ENCODE results near the gene CRIP2.

The CRIP2 gene

DNA sequence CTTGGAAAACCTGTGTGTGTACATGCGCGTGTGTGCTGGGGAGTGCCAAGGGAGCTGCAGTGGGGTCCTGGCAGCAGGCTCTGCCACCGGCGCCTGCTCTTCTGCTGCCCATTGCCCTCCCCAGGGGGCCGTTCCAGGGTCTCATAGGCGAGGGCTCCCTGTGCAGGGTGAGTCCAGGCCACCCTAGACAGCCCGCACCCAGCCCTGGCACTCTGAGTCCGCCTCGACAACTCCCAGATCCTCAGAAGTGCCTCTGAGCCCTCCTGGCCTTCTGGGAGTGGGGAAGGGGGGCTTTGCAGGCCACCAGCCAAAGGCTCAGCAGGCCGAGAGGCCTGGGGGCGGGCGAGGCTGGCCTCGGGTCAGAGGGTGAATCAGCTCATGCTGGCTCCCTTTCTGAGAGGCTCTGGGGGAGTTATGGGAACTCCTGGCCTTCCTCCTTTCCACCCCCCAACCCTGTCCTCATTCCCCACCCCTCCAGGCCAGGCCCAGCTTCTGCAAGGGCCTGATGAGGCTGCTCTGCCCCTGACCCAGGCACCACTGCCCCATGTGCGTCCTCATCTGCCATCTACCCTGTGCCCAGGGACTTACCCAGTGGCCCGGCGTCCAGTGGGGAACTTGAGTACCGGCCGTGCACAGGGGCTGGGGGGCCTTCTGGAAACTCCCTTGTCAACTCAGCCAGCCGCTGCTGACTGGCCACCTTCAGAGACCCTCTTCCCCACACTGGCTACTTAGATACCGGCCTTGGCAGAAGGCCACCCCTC lies 14.3 kb downstream of the CRIP2 start:
- DNase-seq: no peak

DNA sequence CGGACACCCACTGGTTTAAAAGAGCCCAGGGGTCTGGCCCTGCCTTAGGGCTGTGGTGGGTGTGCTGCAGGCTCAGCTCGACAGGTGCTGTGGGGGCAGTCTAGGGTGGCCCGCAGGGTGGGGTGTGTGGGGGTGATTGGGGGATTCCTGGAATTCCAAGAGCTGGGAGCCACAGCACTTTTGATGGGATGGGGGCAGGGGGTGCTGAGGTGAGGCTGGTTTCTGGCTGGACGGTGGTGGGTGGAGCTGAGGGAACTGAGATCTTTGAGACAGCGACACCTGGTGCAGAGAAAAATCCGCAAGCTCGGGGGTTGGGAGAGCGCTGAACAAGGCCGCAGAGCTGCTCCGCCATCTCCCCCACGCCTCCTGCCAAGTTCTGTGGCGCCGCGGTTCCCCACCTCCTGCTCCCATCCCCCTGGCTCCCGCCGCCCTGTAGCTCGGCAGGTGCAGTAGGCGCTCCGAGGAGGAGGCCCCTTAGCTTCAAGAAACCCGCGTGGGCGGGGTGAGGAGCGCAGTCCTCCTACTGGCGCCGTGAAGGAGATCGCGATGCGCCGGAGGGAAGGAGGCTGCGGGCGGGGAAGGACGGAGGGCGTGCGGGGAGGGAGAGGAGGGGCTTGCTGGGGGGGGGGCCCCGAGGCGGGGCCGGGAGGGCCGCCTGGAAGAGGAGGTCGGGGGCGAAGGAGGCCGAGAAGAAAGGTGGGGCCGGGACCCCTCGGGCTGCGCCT lies 15.1 kb downstream of the CRIP2 start:
- DNase-seq: peak; percentile 74 to 93 (median 87)

DNA sequence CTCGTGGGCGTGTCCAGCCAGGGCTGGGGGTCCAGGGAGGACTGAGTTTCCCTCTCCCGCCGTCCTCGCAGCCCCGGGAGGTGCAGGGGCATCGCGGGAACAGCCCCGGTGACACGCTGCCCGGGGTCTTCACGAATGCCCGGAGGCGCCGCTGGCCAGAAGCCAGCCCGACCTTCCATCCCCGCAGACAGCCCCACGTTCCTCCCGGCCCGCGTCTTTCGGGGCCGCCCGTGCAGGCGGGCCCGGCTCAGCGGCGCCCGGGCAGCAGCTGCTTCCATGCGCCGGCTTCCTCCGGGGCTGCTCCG lies 15.6 kb downstream of the CRIP2 start:
- DNase-seq: no peak

DNA sequence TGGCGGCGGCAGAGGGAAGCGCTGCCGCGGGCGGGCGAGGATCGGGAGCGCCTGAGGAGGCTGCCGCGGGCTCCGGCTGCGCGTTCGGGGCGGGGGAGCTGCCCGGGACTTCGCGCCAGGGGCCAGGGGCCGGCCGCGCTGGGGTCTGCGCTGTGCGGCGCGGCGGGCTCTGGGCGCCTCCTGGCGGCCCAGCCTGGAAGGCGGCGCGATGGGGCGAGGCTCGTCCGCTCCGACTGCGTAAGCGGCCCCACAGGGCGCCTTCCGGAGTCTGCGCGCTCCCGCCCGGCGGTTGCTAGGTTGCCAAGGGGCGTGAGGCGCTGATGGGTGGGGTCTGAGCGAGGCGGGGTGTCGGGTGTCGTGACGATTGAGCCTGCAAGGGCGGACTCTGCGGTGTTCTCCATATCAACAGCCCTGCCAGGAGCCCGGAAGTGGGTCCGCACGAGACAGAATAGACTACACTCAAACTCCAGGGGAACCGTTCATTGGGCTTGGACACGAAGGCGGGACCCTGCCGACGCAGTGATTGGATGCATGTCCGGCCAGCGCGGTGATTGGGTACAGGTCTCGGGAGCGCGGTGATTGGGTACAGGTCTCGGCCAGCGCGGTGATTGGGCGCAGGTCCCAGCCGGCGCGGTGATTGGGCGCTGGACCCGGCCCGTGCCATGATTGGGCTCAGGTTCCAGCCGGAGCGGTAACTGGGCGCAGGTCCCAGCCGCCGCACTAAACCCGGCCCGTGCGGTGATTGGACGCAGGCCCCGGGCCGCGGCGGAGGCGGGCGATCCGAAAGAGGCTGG lies 16.1 kb downstream of the CRIP2 start, which contains the start of gene TEDC1:
Gene TEDC1, plus strand, starts transcription at position 675 of the 794 bp plus-strand sequence. CDS start 130 bp downstream, outside the sequence.
- DNase-seq: peak; percentile 95 to 100 (median 99)

DNA sequence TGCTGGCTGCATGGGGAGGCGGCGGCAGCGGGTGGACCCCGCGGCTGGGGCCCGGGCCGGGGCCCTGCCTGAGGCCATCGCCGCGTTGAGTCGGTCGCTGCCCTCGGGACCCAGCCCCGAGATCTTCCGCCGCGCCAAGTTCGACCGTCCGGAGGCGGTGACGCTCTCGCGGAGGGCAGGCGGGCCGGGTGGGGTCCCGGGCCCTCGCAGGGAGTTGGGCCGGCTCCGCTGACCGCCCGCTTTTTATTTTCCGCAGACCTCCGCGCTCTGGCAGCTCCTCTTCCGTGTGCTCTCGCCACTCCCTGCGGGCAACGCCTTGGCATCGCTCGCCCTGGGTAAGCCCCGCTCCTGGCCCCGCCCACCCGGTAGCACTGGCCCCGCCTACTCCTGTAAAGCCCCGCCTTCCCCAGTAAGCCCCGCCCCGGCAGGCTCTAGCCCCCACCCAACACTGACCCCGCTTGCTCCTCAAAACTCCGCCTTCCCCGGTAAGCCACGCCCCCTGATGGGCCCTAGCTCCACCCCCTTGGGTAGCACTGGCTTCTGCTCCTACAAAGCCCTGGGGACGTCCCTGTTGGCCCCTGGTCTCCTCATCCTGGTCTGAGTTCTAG lies 16.8 kb downstream of the CRIP2 start:
- peak; percentile 78 to 90 (median 83) for DNase-seq

DNA sequence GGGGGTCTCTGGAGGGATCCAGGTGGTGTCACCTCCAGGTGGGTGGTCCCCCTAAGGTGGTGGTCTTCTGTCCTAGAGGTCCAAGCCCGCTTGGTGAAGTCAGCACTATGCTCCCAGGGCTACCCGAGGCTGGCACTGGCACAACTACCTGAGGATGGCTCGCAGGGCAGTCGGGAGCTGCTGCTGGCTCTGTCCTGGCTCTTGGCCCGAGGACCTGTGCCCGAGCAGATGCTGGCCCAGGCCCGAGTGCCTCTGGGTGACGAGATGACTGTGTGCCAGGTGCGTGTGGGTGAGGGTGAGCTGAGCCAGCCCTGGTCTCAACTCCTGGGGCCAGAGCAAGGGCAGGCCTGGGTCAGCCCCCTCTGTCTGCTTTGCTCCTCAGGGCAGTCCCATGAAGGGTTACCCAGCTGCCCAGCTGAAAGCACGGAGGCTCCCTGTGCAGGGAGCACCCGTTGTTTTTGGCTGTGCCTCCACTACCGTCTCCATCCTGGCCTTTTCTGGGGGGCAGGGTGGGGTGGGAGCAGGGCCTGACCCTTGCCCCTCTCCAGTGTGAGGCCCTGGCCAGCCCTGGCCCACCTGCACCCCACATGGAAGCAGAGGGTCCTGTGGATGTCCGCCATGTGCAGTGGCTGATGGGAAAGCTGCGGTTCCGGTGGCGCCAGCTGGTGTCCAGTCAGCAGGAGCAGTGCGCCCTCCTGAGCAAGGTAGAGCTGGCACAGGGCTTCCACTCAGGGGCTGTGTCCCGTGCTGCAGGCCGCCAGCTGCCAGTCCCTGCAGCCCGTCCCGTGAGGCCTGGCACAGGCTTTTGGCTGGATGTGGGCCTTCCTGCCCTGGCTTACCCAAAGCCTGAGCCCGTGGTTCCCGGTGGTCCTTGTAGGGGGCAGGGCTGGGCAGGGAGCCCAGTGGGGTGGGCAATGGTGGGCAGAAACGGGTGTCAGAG lies 17.7 kb downstream of the CRIP2 start:
- peak in 1 of 5 experiments; percentile 6 for DNase-seq

DNA sequence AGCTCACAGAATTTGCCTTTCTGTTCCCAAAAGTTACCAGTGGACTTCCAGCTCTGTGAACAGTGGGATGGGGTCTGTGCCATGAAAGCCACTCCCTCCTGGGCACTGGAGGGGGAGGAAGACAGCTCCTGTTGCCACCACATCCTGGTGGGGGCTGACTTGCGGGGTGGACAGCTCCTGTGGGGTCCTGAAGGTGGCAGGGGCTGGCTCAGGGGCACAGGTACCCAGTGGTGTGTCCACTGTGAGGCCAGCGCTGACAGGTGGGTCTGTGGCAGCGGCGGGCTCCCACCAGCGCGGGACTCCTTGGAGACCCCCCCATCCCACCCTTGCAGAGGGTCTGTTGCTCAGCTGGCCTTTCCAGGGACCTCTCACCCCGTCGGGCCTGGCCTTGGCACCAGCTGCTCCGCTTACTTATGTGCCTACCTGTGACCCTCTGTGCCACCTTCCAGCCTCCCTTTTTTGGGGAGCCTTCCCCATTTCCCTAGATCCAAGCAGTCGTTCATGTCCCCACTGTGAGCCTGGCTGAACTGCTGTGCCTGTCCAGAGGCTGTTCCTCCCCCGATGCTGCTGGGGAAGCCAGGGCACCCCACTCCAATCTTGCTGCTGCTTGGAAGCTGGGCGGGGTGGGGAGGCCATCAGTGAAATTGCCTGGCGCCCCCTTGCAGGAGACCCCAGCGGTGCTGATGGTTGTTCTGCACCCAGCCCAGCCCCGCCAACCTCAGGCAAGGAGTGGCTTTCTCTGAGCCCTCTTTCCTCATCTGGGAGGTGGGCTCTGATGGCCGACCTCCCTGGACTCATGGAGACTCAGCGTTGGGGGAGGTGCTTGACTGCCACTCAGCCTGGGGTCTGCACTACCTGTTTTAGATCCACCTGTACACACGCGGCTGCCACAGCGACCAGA lies 18.6 kb downstream of the CRIP2 start:
- peak in 1 of 5 experiments; percentile 2 for DNase-seq

DNA sequence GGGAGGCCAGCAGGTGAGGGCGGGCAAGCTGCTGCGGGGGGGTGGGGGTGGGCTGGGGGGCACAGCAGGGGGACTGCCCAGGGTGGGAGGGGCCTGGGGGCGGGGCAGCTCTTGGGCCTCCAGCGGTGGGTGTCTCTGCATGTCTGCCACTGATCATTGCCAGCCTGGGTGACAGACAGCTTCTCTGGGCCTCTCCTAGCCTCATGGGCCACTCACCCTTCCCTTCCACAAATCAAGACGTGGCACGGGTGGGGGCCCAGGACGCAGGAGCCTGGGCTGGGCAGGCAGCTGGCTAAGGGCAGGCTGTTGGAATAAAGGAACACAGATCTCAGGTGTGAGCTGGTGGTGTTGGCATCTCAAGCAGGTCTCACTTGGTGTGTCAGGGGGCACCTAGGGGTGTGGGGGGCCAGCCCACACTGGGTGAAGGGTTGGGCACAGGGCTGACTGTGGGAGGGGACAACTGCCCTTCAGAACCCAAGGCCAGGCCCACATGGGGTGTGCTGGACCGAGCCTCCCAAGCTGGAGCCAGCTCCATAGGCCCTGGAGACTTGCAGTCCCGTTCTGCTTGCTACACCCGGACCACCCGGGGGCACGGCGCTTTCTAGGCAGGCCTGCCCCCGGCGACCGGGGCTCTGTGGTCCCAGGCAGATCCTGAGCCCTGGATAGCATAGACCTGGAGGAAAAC lies 19.4 kb downstream of the CRIP2 start:
- peak in 1 of 5 experiments; percentile 3 for DNase-seq

DNA sequence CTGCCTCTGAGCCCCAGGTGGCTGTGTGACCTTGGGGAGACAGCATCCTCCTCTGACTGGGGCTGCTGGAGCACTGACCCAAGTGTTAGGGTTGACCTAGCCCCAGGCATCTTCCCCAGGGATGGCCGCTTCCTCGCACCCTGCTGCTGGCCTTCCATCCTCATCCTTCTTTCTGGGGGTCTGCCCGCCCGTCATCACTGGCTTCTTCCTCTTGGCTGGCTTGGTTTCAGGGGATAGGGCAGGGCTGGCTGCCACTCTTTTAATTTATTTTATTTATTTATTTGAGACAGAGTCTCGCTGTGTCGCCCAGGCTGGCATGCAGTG lies 19.9 kb downstream of the CRIP2 start:
- DNase-seq: no peak

DNA sequence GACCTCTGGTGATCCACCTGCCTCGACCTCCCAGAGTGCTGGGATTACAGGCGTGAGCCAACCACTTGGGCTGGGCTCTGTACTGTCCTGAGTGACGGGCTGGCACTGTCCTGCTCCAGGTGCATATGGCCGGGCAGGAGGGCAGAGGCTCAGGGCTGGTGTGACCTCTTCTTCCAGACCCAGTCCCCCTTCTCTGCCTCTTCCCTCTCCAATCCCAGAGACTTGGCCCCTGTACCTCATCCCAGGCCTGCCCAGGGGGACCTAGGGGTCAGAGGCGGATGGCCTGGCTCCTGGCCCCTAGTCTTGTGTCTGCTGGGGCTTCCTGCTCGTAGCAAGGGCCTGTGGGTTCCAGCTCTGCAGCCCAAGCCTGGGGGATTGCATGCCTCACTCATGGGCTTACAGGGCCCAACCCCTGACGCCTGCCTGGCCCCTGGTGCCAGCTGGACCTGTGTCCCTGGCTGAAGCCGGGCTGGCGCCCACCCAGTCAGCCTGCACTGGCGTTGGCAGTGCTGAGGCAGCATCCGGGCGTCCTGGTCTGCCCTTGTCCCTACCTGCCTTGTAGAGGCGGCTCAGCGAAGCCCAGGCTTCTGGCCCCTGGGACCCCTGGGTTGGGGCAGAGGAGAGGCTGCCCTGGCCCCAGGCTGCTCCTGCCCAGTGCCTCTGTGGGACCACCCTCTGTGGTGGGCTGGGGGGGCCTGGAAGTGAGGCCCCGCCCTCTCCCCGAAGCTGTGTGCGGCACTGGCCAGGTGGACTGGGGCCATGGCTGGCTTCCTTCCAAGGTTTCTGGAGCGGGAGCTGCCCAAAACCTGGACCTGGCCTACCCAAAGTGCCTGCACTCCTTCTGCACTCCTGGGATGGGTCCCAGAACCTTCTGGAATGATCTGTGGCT lies 20.7 kb downstream of the CRIP2 start:
- DNase-seq: peak in 1 of 5 experiments; percentile 1

DNA sequence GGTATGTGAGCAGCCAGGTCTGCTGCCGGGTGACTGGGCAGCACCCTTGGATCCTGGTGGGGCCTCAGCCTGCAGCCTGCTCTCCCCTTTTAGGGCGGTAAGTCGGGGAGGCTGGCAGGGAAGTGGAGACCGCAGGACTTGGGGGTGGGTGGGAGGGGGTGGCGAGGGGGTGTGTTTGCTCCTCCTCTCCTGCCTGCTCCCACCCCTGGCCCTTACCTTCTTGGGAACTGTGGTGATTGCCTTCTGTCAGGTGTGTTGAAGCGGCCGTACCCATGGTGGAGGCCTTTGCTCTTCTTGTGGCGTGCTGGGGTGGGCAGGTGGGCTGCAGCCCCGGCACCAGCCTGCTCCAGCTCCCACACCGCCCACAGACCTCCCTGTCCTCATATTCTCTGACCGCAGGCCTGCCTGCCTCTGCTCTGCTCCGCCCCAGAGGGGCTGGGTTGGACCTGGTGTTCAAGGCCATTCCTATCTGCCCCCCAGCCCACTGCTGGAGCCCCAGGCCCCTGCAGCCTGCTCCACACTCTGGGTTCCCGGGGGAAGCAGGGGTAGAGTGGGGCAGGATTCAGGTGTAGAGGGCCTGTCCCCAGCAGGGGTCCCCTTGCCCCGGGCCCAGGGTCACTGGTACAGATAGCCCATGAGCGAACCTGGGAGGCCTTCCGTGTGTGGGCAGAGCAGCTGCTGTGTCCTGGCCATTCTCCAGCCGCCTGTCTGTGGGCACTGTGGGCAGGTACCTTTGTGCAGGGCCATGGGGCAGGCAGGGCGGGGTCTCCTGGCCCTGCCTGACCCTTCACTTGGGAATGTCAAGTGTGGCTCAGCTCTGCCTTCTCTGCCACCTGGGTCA lies 21.6 kb downstream of the CRIP2 start:
- no peak for DNase-seq

DNA sequence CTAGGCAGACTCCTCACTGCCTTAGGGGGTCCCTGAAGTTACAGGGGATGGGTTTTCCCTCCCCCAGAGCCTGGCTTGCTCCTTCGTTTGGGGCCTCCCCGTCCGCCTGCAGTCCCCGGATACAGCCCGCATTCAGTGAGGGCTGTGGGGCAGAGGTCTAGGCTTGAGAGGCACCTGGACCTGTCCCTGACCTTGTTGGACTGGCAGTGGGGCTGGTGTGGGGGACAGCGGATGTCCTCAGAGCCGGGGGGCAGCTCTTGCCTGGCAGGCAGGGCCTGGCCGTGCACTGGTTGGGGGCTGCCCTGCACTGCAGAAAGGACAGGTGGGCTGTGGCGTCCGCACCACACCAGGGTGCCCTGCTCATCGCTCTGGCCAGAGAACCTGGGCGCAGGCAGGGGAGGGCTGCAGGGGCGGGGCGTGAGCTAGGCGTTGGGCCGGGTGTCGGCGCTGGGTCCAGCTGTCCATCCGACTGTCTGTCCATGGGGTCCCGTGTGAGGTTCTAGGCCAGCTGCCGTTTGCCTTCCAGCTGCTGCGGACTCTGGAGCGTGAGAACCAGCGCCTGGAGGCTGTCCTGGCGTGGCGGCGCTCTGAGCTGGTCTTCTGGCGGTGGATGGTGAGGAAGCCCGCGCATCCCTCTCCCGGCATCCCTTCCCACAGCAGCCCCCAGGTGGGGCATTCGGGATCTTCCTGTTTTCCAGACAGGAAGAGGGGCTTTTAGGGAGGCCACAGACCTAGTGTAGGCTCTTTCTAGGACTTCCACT lies 22.4 kb downstream of the CRIP2 start:
- peak in 1 of 5 experiments; percentile 1 for DNase-seq

DNA sequence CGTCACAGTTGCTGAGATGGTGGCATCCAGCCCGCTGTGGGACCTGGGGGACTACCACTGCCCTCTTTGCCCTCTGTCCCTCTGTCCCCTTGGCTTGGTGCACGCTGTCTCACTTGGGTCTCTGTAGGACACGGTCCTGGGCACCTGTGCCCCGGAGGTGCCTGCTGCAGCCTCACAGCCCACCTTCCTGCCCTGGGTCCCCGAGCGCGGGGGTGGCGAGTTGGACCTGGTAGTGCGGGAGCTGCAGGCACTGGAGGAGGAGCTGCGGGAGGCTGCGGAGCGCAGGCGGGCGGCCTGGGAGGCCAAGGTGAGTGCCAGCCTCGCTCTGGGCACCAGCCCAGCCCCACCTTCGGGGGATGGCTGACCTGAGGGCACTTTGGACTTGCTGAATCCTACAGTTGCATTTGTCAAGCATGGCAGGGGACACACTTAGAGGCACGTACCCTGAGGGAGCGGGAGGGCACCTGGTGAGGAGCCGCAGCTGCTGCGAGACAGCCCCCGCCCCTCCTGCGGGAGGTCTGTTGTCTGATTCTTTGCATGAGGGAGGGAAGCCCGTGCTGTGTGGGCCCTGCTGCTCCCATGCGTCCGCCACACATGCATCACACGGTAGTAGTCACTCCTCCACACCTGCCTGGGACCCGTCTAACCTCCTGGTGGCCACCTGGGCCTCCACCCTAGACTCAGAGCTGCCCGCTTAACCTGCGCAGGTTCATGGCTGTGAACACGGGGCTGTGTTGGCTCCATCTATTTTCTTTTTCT lies 23.2 kb downstream of the CRIP2 start:
- no peak for DNase-seq

DNA sequence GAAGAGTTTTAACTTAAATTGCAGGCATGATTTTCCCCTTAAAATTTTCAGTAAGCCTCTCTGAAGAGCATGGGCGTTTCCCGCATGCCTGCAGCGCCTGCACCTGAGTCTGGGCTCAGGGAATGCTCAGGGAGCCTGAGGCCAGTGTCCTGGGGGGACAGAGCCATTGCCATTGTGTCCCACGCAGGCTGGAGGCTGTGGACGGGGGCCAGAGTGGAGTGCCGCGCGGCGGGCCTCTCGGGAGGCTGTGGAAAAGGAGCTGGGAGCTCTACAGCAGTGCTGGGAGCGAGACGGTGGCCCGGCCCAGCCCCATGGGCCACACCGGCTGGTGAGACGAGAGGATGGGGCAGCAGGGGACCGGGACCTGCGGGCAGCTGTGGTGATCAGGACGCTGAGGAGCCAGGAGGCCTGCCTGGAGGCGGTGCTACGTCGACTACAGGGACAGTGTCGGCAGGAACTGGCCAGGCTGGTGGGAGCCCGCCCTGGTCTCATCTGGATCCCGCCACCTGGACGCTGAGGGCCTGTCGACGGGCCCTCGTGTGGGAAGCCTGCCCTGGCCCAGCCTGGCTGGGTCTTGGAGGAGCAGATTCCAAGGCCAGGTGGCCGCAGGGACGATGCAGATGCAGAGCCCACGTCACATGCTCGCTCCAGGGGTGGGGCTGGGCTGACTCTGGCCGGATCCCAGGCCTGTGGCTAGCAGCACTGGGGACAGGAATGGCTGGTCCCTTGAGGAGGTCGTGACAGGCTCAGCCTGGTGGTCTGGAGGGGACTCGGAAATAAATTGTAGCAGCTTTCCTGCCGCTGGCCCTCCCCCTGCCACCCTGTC lies 24.0 kb downstream of the CRIP2 start:
- DNase-seq: peak in 2 of 5 experiments; percentile 1 to 7

DNA sequence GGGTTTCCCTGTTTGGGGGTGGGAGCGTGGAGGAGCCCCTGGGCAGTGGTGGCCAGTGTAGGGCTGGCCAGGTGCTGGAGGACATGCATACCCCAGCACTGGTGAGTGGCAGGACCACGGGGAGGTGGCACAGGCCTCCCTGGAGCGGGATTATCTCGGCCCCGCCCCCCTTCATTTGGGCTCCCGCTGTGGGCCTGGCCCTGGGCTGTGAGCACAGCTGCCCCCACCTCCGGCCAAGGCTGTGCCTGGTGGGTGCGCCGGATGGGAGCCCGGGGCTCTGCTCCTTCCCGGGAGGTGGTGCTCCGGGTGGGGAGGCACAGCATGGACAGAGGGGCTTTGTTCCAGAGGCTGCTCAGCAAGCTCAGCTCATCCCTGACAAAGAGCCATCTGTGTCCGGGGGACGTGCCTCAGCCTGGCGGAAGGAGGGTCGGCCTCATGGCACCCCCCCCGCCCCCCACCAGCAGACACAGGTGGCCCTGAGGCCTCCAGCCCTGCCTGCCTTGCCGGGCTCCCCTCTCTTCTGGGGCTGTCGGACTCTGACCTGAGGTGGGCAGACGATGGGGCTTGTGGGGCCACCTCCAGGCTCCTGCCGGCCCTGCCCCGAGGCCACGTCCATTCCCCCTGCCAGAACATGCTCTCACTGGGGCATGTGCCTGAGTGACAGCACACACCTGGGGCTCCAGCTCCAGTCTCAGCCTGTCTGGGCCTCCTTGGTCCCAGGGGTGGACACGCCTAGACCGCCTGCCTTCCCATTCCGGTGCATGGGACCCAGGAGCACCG lies 24.8 kb downstream of the CRIP2 start:
- DNase-seq: peak in 2 of 5 experiments; percentile 2 to 9
